Kasumi-1 (cell line): ENCODE measurements around the gene TRIOBP.

ENCODE experiments used
- DNase-seq, 2 experiments: peaks; one replicate each; lab custom pipeline; 2025; lab: John Stamatoyannopoulos, UW

Gene TRIOBP

DNA sequence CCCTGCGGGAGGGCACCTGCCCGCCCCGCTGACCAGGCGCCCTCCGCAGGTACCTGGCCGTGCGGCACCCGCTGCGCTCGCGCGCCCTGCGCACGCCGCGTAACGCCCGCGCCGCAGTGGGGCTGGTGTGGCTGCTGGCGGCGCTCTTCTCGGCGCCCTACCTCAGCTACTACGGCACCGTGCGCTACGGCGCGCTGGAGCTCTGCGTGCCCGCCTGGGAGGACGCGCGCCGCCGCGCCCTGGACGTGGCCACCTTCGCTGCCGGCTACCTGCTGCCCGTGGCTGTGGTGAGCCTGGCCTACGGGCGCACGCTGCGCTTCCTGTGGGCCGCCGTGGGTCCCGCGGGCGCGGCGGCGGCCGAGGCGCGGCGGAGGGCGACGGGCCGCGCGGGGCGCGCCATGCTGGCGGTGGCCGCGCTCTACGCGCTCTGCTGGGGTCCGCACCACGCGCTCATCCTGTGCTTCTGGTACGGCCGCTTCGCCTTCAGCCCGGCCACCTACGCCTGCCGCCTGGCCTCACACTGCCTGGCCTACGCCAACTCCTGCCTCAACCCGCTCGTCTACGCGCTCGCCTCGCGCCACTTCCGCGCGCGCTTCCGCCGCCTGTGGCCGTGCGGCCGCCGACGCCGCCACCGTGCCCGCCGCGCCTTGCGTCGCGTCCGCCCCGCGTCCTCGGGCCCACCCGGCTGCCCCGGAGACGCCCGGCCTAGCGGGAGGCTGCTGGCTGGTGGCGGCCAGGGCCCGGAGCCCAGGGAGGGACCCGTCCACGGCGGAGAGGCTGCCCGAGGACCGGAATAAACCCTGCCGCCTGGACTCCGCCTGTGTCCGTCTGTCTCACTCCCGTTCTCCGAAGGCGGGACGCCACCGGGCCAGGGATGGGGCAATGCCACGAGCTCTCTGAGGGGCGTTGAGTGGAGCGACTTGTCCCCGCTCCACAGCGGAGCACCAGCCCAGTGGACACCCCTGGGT is 128.1 kb downstream of the TRIOBP start:
- DNase-seq = no peak
